Measurements from ENCODE around the gene MSMP. TPM values are rescaled to one million over a fixed set of nuclear protein-coding genes. Genes with fewer than 3 reads are reported as not detected.

MSMP gene
- polyA plus RNA-seq, 3 donors, result not detected

- TF ChIP-seq CTCF (IDR thresholded peaks at IDR 0.05), result no peak
- no peak overlapping the region for H2AFZ ChIP-seq (ENCODE audit: insufficient read depth, low read depth, low read length, poor library complexity, severe bottlenecking)
- no peaks in the 10 kb centered on the region for H3K36me3 ChIP-seq (replicated peaks in 1 of 2; ENCODE audit: control insufficient read depth in 1 of 2, insufficient read depth in 2 of 2, low read length in 2 of 2)
- H3K4me2 ChIP-seq (replicated peaks; ENCODE audit: extremely low read depth, low read length, poor library complexity, severe bottlenecking), result no peak overlapping the region
- no CpG with 5 or more reads among the region's 1 CpG for WGBS (ENCODE audit: insufficient coverage)
- H3K4me3 ChIP-seq (replicated peaks in 1 of 3; ENCODE audit: low read depth in 2 of 3, low read length in 3 of 3), result no peak overlapping the region
- intact Hi-C loops (cut with micrococcal nuclease), result no loop called here
- H3K27me3 ChIP-seq (ENCODE audit: control insufficient read depth in 2 of 2, insufficient read depth in 2 of 2, low read length in 2 of 2), result no peaks in the 10 kb centered on the region
- no peak overlapping the region for H3K27ac ChIP-seq (ENCODE audit: low read depth in 1 of 2, low read length in 2 of 2)
- H3K9me3 Mint-ChIP-seq, result peaks cover 0 to 3% (median 3%) of the 10 kb centered on the region in 7 donors
- no peak overlapping the region for H3K9ac ChIP-seq (ENCODE audit: insufficient read depth, low read length, poor library complexity, severe bottlenecking)
- H3K4me1 ChIP-seq (ENCODE audit: control insufficient read depth in 1 of 2, insufficient read depth in 2 of 2, low read length in 2 of 2), result peaks cover 1 to 3% of the 10 kb centered on the region in 2 donors
- no peak for DNase-seq
- no peak overlapping the region for H3K4me3 Mint-ChIP-seq
- peaks cover 13% of the 10 kb centered on the region for H3K4me1 Mint-ChIP-seq
- no peaks in the 10 kb centered on the region for H4K20me1 ChIP-seq (ENCODE audit: insufficient read depth, low read length)
- H3K27me3 Mint-ChIP-seq (ENCODE audit: low read depth in 3 of 3), result peaks cover 0 to 4% (median 2%) of the 10 kb centered on the region in 3 donors
- H3K79me2 ChIP-seq (ENCODE audit: insufficient read depth, low read length), result no peaks in the 10 kb centered on the region
- no peaks in the 10 kb centered on the region for H3K36me3 Mint-ChIP-seq
- H3K9me3 ChIP-seq (replicated peaks in 1 of 2; ENCODE audit: control insufficient read depth in 1 of 2, insufficient read depth in 1 of 2, low read length in 2 of 2), result no peaks in the 10 kb centered on the region
- no peak overlapping the region for H3K27ac Mint-ChIP-seq
These were observed 9.7 kb upstream of the MSMP start for GRCh38 chr9:35763803-35764202.

GRCh38 chr9:35763181-35763580 lies 9.1 kb upstream of the MSMP start:
- Mint-ChIP-seq H3K9me3 (peaks cover 0 to 3% (median 3%) of the 10 kb centered on the region in 7 donors), H3K27ac (no peak overlapping the region), H3K4me1 (peaks cover 19% of the 10 kb centered on the region), H3K4me3 (no peak overlapping the region), H3K27me3 (ENCODE audit: low read depth in 3 of 3) (peaks cover 0 to 4% (median 2%) of the 10 kb centered on the region in 3 donors), H3K36me3 (no peaks in the 10 kb centered on the region)
- Histone ChIP-seq H3K27ac (ENCODE audit: low read depth in 1 of 2, low read length in 2 of 2) (no peak overlapping the region), H3K27me3 (ENCODE audit: control insufficient read depth in 2 of 2, insufficient read depth in 2 of 2, low read length in 2 of 2) (no peaks in the 10 kb centered on the region), H4K20me1 (ENCODE audit: insufficient read depth, low read length) (no peaks in the 10 kb centered on the region), H3K4me1 (ENCODE audit: control insufficient read depth in 1 of 2, insufficient read depth in 2 of 2, low read length in 2 of 2) (peaks cover 7 to 10% of the 10 kb centered on the region in 2 donors), H3K79me2 (ENCODE audit: insufficient read depth, low read length) (no peaks in the 10 kb centered on the region), H3K4me2 (replicated peaks; ENCODE audit: extremely low read depth, low read length, poor library complexity, severe bottlenecking) (no peak overlapping the region), H3K36me3 (replicated peaks in 1 of 2; ENCODE audit: control insufficient read depth in 1 of 2, insufficient read depth in 2 of 2, low read length in 2 of 2) (no peaks in the 10 kb centered on the region), H3K9me3 (replicated peaks in 1 of 2; ENCODE audit: control insufficient read depth in 1 of 2, insufficient read depth in 1 of 2, low read length in 2 of 2) (no peaks in the 10 kb centered on the region), H3K9ac (ENCODE audit: insufficient read depth, low read length, poor library complexity, severe bottlenecking) (no peak overlapping the region), H2AFZ (ENCODE audit: insufficient read depth, low read depth, low read length, poor library complexity, severe bottlenecking) (no peak overlapping the region), H3K4me3 (replicated peaks in 1 of 3; ENCODE audit: low read depth in 2 of 3, low read length in 3 of 3) (no peak overlapping the region)
- WGBS (ENCODE audit: insufficient coverage), result no CpG with 5 or more reads among the region's 2 CpGs
- intact Hi-C loops (cut with micrococcal nuclease), result no loop called here
- DNase-seq, result no peak
- TF ChIP-seq CTCF (IDR thresholded peaks at IDR 0.05), result no peak
